ENCODE data around the gene KPNA6.
A peak's percentile ranks its signal among the peaks of the same experiment; 100 is the strongest.

KPNA6 gene

GRCh38 chr1:32208891-32209328 is 101.1 kb downstream of the KPNA6 start, which contains the start of gene DCDC2B:
Gene DCDC2B (plus strand): TSS chr1:32209089. CDS start chr1:32209094, 5 bp downstream.
- peaks cover 5% of the 10 kb centered on the region for H3K4me1 ChIP-seq (ENCODE audit: control insufficient read depth, low read depth, low read length)
- H3K4me3 ChIP-seq (ENCODE audit: low read length): no peak within 1 kb of the TSS
- H3K27ac ChIP-seq (ENCODE audit: low read length): no peak within 1 kb of the TSS
- H3K27me3 ChIP-seq (ENCODE audit: control insufficient read depth, insufficient read depth, low read length): peaks cover 15% of the 10 kb centered on the region
- H3K9ac ChIP-seq (ENCODE audit: low read length): no peak within 1 kb of the TSS
- H3K36me3 ChIP-seq (ENCODE audit: control insufficient read depth, low read depth, low read length): no peaks in the 10 kb centered on the region
- H3K9me3 ChIP-seq (ENCODE audit: control insufficient read depth, low read depth, low read length): no peaks in the 10 kb centered on the region

GRCh38 chr1:32215629-32216480 is 108.0 kb downstream of the KPNA6 start:
- H3K4me1 ChIP-seq (ENCODE audit: control insufficient read depth, low read depth, low read length): no peaks in the 10 kb centered on the region
- H3K4me3 ChIP-seq (ENCODE audit: low read length): no peak overlapping the region
- H3K9ac ChIP-seq (ENCODE audit: low read length): no peak overlapping the region
- peaks cover 5% of the 10 kb centered on the region for H3K36me3 ChIP-seq (ENCODE audit: control insufficient read depth, low read depth, low read length)
- no peaks in the 10 kb centered on the region for H3K27me3 ChIP-seq (ENCODE audit: control insufficient read depth, insufficient read depth, low read length)
- no peaks in the 10 kb centered on the region for H3K9me3 ChIP-seq (ENCODE audit: control insufficient read depth, low read depth, low read length)
- no peak overlapping the region for H3K27ac ChIP-seq (ENCODE audit: low read length)

- H3K4me1 ChIP-seq (ENCODE audit: control insufficient read depth, low read depth, low read length): no peaks in the 10 kb centered on the region
- no peak overlapping the region for H3K9ac ChIP-seq (ENCODE audit: low read length)
- peaks cover 5% of the 10 kb centered on the region for H3K36me3 ChIP-seq (ENCODE audit: control insufficient read depth, low read depth, low read length)
- no peaks in the 10 kb centered on the region for H3K9me3 ChIP-seq (ENCODE audit: control insufficient read depth, low read depth, low read length)
- no peak overlapping the region for H3K4me3 ChIP-seq (ENCODE audit: low read length)
- no peak overlapping the region for H3K27ac ChIP-seq (ENCODE audit: low read length)
- no peaks in the 10 kb centered on the region for H3K27me3 ChIP-seq (ENCODE audit: control insufficient read depth, insufficient read depth, low read length)
Measured at GRCh38 chr1:32216566-32216965, 108.7 kb downstream of the KPNA6 start.

- H3K27me3 ChIP-seq (ENCODE audit: control insufficient read depth, insufficient read depth, low read length): no peaks in the 10 kb centered on the region
- H3K36me3 ChIP-seq (ENCODE audit: control insufficient read depth, low read depth, low read length): peaks cover 7% of the 10 kb centered on the region
- H3K9me3 ChIP-seq (ENCODE audit: control insufficient read depth, low read depth, low read length): no peaks in the 10 kb centered on the region
- H3K4me1 ChIP-seq (ENCODE audit: control insufficient read depth, low read depth, low read length): no peaks in the 10 kb centered on the region
- no peak overlapping the region for H3K9ac ChIP-seq (ENCODE audit: low read length)
- H3K4me3 ChIP-seq (ENCODE audit: low read length): no peak overlapping the region
- H3K27ac ChIP-seq (ENCODE audit: low read length): no peak overlapping the region
Measured at GRCh38 chr1:32219022-32219421, 111.2 kb downstream of the KPNA6 start.

- no peaks in the 10 kb centered on the region for H3K4me1 ChIP-seq (ENCODE audit: control insufficient read depth, low read depth, low read length)
- peak overlapping the region; percentile 86 for H3K9ac ChIP-seq (ENCODE audit: low read length)
- no peak overlapping the region for H3K27ac ChIP-seq (ENCODE audit: low read length)
- H3K9me3 ChIP-seq (ENCODE audit: control insufficient read depth, low read depth, low read length): no peaks in the 10 kb centered on the region
- H3K4me3 ChIP-seq (ENCODE audit: low read length): peak overlapping the region; percentile 88
- peaks cover 12% of the 10 kb centered on the region for H3K36me3 ChIP-seq (ENCODE audit: control insufficient read depth, low read depth, low read length)
- H3K27me3 ChIP-seq (ENCODE audit: control insufficient read depth, insufficient read depth, low read length): no peaks in the 10 kb centered on the region
Measured at GRCh38 chr1:32220746-32221580, 113.1 kb downstream of the KPNA6 start.

GRCh38 chr1:32221581-32221979 is 113.7 kb downstream of the KPNA6 start:
- Histone ChIP-seq H3K9ac (ENCODE audit: low read length) (peak overlapping the region; percentile 86), H3K27me3 (ENCODE audit: control insufficient read depth, insufficient read depth, low read length) (no peaks in the 10 kb centered on the region), H3K27ac (ENCODE audit: low read length) (no peak overlapping the region), H3K36me3 (ENCODE audit: control insufficient read depth, low read depth, low read length) (peaks cover 16% of the 10 kb centered on the region), H3K4me3 (ENCODE audit: low read length) (peak overlapping the region; percentile 88), H3K9me3 (ENCODE audit: control insufficient read depth, low read depth, low read length) (no peaks in the 10 kb centered on the region), H3K4me1 (ENCODE audit: control insufficient read depth, low read depth, low read length) (no peaks in the 10 kb centered on the region)

GRCh38 chr1:32221980-32222755 is 114.3 kb downstream of the KPNA6 start, which contains the start of the genes EIF3I and TMEM234:
Gene EIF3I (plus strand): TSS chr1:32222407. CDS start chr1:32222442, 35 bp downstream.
Gene TMEM234 (minus strand): TSS chr1:32222353. CDS start chr1:32222322, 31 bp downstream.
- no peaks in the 10 kb centered on the region for H3K4me1 ChIP-seq (ENCODE audit: control insufficient read depth, low read depth, low read length)
- no peaks in the 10 kb centered on the region for H3K27me3 ChIP-seq (ENCODE audit: control insufficient read depth, insufficient read depth, low read length)
- peak within 1 kb of the TSS; percentile 61 for H3K27ac ChIP-seq (ENCODE audit: low read length)
- no peaks in the 10 kb centered on the region for H3K9me3 ChIP-seq (ENCODE audit: control insufficient read depth, low read depth, low read length)
- peaks cover 16% of the 10 kb centered on the region for H3K36me3 ChIP-seq (ENCODE audit: control insufficient read depth, low read depth, low read length)
- peak within 1 kb of the TSS; percentile 88 for H3K4me3 ChIP-seq (ENCODE audit: low read length)
- peak within 1 kb of the TSS; percentile 86 for H3K9ac ChIP-seq (ENCODE audit: low read length)

GRCh38 chr1:32223683-32224082 is 115.8 kb downstream of the KPNA6 start:
- H3K27me3 ChIP-seq (ENCODE audit: control insufficient read depth, insufficient read depth, low read length): no peaks in the 10 kb centered on the region
- no peaks in the 10 kb centered on the region for H3K4me1 ChIP-seq (ENCODE audit: control insufficient read depth, low read depth, low read length)
- H3K4me3 ChIP-seq (ENCODE audit: low read length): no peak overlapping the region
- no peak overlapping the region for H3K27ac ChIP-seq (ENCODE audit: low read length)
- H3K36me3 ChIP-seq (ENCODE audit: control insufficient read depth, low read depth, low read length): peaks cover 31% of the 10 kb centered on the region
- H3K9ac ChIP-seq (ENCODE audit: low read length): no peak overlapping the region
- no peaks in the 10 kb centered on the region for H3K9me3 ChIP-seq (ENCODE audit: control insufficient read depth, low read depth, low read length)

GRCh38 chr1:32224285-32224684 is 116.4 kb downstream of the KPNA6 start:
- Histone ChIP-seq H3K4me3 (ENCODE audit: low read length) (no peak overlapping the region), H3K9ac (ENCODE audit: low read length) (no peak overlapping the region), H3K9me3 (ENCODE audit: control insufficient read depth, low read depth, low read length) (no peaks in the 10 kb centered on the region), H3K36me3 (ENCODE audit: control insufficient read depth, low read depth, low read length) (peaks cover 37% of the 10 kb centered on the region), H3K4me1 (ENCODE audit: control insufficient read depth, low read depth, low read length) (no peaks in the 10 kb centered on the region), H3K27me3 (ENCODE audit: control insufficient read depth, insufficient read depth, low read length) (no peaks in the 10 kb centered on the region), H3K27ac (ENCODE audit: low read length) (no peak overlapping the region)
